GM12878 (cell line): ENCODE data around the gene NRM. TPM values are rescaled to one million over a fixed set of nuclear protein-coding genes. Genes with fewer than 3 reads are reported as not detected.

Experiments
- ETV6 ChIP-seq, 2 experiments: fragments of 450-650 bp in 1 of 2; IDR thresholded peaks in 1 of 2; conservative IDR thresholded peaks in 1 of 2; 2 replicates each; pipeline ENCODE4 v1.6.1; 2014; ENCODE audit warnings: antibody characterized with exemption in 1 of 2, borderline replicate concordance in 1 of 2, low read depth in 1 of 2, mild to moderate bottlenecking in 1 of 2, moderate library complexity in 1 of 2
- FOS ChIP-seq: IDR thresholded peaks from 3 replicates; pipeline ENCODE4 v1.6.1; 2011; ENCODE audit warnings: borderline replicate concordance; ENCODE audit not compliant: insufficient read length; ENCODE audit errors: extremely low read depth
- GATAD2B ChIP-seq: fragments of 450-650 bp; conservative IDR thresholded peaks from 2 replicates; pipeline ENCODE4 v1.6.1; 2017; ENCODE audit warnings: low read depth, mild to moderate bottlenecking, moderate library complexity
- IKZF1 ChIP-seq: fragments of 450-650 bp; conservative IDR thresholded peaks from 2 replicates; pipeline ENCODE4 v1.6.1; 2017; ENCODE audit warnings: antibody characterized with exemption, mild to moderate bottlenecking
- IRF4 ChIP-seq: IDR thresholded peaks from 2 replicates; pipeline ENCODE4 v1.6.1; 2011; ENCODE audit warnings: low read depth, low read length
- SPI1 ChIP-seq: IDR thresholded peaks from 2 replicates; pipeline ENCODE4 v1.6.1; 2011; ENCODE audit warnings: low read depth, mild to moderate bottlenecking, low read length, moderate library complexity, borderline replicate concordance; ENCODE audit not compliant: insufficient read depth
- WRNIP1 ChIP-seq: IDR thresholded peaks from 2 replicates; pipeline ENCODE4 v1.6.1; 2011; ENCODE audit warnings: low read depth, low read length, improper control_type of control experiment, borderline replicate concordance
- ZBTB33 ChIP-seq: fragments of 450-650 bp; IDR thresholded peaks from 2 replicates; pipeline ENCODE4 v1.6.1; 2017; ENCODE audit warnings: mild to moderate bottlenecking
- ZNF687 ChIP-seq: fragments of 450-650 bp; IDR thresholded peaks from 2 replicates; pipeline ENCODE4 v1.6.1; 2017; ENCODE audit warnings: mild to moderate bottlenecking, moderate library complexity
- ZSCAN29 ChIP-seq: fragments of 450-650 bp; IDR thresholded peaks from 2 replicates; pipeline ENCODE4 v1.6.1; 2017; ENCODE audit warnings: mild to moderate bottlenecking, moderate library complexity
- polyA plus RNA-seq, 11 experiments: library from polyadenylated mRNA; depleted of rRNA in 4 of 11; unstranded in 6 of 11; stranded (reverse) in 5 of 11; fragments of >200 nt; fragmentation: Nextera tagmentation in 4 of 11; fragmentation: Illumina TruSeq in 1 of 11; extraction: Ambion mirVana in 4 of 11; extraction: Trizol in 1 of 11; gene quantifications; 1 replicate in 1 of 11; 2 replicates in 10 of 11; pipeline versions ENCODE4 v1.2.1 to v1.2.3, GENCODE V29; 2011 to 2016; ENCODE audit warnings: inconsistent platforms in 2 of 11, missing spikeins in 2 of 11, low read depth in 1 of 11
- total RNA-seq, 4 experiments: library from RNA; depleted of rRNA in 3 of 4; stranded (reverse); fragments of >200 nt in 3 of 4; fragmentation: Illumina TruSeq in 1 of 4; extraction: Trizol in 1 of 4; gene quantifications; 2 replicates each; pipeline versions ENCODE4 v1.2.1 to v1.2.3, GENCODE V29; 2013 to 2021
- TF ChIP-seq, protein P1 (sequence below): fragments of 450-650 bp; IDR thresholded peaks from 2 replicates; pipeline ENCODE4 v1.6.1; 2017; ENCODE audit warnings: mild to moderate bottlenecking, moderate library complexity

The NRM gene
- total and polyA plus RNA-seq, 10 of the 15 experiments (the other 5 are each of a cell fraction or from before 2014, with no cell fraction given) = 15.4 to 46.7 (median 29.0) TPM

- TF ChIP-seq ZNF687 (peak; percentile 35; the same call in 1 of the 2 replicates), FOS (no peak), ZSCAN29 (no peak), WRNIP1 (no peak), SPI1 (no peak), IKZF1 (0 out of 2 replicates have a peak, but pooled peaks have one; percentile 21), ETV6 (conservative IDR thresholded peaks at IDR 0.05 in 1 of 2, IDR thresholded peaks at IDR 0.05 in 1 of 2; ENCODE audit: borderline replicate concordance in 1 of 2, low read depth in 1 of 2) (0 out of 4 replicates have a peak, but pooled peaks of 1 of the 2 experiments have one; percentile 44), GATAD2B (no peak), ZBTB33 (no peak), IRF4 (0 out of 2 replicates have a peak, but pooled peaks have one; percentile 7)
- TF ChIP-seq, protein P1, sequence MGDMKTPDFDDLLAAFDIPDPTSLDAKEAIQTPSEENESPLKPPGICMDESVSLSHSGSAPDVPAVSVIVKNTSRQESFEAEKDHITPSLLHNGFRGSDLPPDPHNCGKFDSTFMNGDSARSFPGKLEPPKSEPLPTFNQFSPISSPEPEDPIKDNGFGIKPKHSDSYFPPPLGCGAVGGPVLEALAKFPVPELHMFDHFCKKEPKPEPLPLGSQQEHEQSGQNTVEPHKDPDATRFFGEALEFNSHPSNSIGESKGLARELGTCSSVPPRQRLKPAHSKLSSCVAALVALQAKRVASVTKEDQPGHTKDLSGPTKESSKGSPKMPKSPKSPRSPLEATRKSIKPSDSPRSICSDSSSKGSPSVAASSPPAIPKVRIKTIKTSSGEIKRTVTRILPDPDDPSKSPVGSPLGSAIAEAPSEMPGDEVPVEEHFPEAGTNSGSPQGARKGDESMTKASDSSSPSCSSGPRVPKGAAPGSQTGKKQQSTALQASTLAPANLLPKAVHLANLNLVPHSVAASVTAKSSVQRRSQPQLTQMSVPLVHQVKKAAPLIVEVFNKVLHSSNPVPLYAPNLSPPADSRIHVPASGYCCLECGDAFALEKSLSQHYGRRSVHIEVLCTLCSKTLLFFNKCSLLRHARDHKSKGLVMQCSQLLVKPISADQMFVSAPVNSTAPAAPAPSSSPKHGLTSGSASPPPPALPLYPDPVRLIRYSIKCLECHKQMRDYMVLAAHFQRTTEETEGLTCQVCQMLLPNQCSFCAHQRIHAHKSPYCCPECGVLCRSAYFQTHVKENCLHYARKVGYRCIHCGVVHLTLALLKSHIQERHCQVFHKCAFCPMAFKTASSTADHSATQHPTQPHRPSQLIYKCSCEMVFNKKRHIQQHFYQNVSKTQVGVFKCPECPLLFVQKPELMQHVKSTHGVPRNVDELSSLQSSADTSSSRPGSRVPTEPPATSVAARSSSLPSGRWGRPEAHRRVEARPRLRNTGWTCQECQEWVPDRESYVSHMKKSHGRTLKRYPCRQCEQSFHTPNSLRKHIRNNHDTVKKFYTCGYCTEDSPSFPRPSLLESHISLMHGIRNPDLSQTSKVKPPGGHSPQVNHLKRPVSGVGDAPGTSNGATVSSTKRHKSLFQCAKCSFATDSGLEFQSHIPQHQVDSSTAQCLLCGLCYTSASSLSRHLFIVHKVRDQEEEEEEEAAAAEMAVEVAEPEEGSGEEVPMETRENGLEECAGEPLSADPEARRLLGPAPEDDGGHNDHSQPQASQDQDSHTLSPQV = no peak
These were observed 6.2 kb downstream of the NRM start (continued) for GRCh38 chr6:30684386-30685156.
